Activated CD4-positive, alpha-beta T cell treated with anti-CD3 and anti-CD28 coated beads for 48 hours (primary cell): Measurements from ENCODE around the gene STRN.
A peak's percentile ranks its signal among the peaks of the same experiment; 100 is the strongest.
"Not testable (repeated sequence)": the region's sequence is repeated elsewhere in the genome, so short reads cannot be mapped to it uniquely, and the experiment has no call there.

Source experiments
- DNase-seq: peaks from one replicate; pipeline ENCODE4 v3.0.0-alpha.2; 2020

STRN gene, protein sequence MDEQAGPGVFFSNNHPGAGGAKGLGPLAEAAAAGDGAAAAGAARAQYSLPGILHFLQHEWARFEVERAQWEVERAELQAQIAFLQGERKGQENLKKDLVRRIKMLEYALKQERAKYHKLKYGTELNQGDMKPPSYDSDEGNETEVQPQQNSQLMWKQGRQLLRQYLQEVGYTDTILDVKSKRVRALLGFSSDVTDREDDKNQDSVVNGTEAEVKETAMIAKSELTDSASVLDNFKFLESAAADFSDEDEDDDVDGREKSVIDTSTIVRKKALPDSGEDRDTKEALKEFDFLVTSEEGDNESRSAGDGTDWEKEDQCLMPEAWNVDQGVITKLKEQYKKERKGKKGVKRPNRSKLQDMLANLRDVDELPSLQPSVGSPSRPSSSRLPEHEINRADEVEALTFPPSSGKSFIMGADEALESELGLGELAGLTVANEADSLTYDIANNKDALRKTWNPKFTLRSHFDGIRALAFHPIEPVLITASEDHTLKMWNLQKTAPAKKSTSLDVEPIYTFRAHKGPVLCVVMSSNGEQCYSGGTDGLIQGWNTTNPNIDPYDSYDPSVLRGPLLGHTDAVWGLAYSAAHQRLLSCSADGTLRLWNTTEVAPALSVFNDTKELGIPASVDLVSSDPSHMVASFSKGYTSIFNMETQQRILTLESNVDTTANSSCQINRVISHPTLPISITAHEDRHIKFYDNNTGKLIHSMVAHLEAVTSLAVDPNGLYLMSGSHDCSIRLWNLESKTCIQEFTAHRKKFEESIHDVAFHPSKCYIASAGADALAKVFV

DNA sequence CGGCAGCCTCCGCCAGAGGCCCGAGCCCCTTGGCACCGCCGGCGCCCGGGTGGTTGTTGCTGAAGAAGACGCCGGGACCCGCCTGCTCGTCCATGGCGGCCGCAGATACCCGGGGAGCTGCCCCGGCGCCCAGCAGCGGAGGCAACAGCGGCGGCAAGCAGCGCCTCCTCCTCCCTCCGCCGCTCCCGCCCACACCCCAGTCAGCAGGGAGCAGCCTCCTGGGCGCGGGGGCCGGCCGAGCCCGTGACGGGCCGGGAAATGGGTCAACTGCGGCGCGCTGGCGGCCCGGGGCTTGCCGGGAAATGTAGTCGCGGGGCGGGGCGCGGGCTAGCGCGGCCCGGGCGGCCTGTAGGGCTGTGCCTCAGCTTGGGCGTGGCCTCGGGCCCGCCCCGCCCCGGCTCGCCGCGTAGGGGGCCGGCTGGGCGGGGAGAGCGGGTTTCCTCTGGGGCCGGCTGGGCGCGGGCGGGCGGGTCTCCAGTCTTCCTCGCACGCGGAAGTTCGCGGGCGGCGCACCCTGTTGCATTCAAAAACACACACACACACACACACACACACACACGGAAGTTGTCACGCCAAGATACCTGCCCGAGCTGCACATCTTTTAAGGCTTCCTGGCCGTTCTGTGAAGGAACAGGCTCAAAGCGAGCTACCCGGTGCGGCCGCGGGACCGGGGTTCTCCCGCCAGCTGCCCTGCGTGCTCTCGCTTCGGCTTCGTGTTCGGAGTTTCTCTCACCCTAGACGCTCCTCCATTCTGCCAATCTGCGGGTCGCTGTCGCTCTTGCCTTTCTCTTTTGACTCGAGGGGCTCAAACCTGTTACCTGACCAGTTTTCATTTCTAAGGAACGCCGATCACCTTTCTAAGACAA lies at the start of gene STRN:
Gene STRN, minus strand, starts transcription at position 167 of the 866 bp plus-strand sequence. Its CDS starts 73 bp downstream, at position 94.
- peak; percentile 98 for DNase-seq

- DNase-seq = no peak
These were observed 46.9 kb upstream of the STRN start for GRCh38 chr2:37013315-37013641.

DNA sequence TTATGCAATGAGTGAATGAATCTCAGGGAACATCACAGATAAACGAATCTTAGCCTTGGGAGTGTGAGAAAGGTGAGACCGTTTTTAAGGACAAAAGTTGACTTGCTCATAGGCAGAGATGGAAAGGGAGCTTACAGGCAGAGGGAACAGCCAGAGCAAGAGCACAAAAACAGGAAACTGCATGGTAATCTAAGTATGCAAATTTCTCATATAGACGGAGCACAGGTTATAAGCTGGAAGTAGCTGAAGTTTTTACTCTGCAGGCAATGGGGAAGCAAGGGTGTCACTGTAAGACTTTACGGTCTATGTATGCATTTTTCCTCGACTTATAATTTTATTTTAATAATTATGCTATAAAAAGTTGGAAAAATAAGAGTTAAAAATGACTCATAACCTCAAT lies 44.8 kb upstream of the STRN start:
- no peak for DNase-seq

DNA sequence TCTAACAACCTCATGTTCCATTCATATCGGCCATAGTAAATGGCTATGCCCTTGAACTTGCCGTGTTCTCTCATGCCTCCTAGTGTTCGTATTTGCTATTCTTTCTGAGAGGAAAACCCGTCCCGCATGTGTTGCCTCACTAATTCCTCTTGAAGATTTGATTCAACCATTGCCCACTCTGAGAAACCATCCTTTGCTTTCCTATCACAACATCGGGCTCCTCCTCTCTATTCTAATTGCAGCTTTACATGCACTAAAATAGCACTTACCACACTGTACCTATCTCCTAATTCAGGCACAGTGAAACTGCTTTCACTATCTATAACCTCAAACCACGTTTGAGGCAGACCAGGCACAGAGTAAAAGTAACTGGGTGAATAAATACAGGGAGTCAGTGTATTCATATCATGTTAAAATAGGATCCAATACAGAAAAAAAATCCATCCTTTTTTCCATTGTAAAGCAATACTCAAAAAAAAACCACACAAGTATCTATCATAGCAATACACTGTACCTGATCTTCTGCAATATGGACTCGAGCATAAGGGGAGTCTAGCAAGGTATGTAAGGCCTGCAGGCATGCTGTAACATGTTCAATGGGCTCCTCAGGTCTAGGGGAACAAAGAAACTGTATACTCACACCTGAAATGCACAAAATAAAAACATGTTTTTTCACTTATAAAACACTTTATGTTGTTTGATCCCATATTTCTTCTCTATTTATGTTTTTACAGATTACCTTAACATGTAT lies 39.0 kb upstream of the STRN start:
- DNase-seq = peak; percentile 6

- no peak for DNase-seq
These were observed 34.7 kb upstream of the STRN start for GRCh38 chr2:37000988-37001556.

DNA sequence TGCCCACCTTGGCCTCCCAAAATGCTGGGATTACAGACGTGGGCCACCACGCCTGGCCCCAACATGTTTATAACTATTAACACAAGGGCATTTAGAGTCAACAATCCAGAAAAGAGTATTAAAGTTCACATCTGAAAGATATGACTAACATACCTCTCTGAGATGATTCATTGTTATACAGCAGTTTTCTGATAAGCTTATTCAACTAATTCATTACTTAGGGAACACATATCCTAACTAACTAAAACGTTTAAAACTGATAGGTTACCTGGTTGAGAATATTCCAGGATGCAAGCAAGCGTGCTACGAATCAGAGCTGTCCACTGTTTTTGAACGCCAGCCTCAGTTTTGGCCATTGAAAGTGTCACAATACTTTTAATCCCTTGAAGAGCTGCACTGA lies 34.0 kb upstream of the STRN start:
- no peak for DNase-seq

DNA sequence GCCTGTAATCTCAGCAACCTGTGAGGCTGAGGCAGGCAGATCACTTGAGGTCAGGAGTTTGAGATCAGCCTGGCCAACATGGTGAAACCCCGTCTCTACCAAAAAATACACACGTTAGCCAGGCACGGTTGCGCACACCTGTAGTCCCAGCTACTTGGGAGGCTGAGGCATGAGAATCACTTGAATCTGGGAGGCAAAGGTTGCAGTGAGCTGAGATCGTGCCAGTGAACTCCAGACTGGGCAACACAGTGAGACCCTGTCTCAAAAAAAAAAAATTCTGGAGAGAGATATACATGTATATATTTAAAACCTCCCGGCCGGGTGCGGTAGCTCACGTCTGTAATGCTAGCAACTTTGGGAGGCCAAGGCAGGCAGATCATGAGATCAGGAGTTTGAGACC lies 33.1 kb upstream of the STRN start:
- DNase-seq = not testable (repeated sequence)

GRCh38 chr2:36993841-36994620 lies 27.7 kb upstream of the STRN start:
- no peak for DNase-seq

DNA sequence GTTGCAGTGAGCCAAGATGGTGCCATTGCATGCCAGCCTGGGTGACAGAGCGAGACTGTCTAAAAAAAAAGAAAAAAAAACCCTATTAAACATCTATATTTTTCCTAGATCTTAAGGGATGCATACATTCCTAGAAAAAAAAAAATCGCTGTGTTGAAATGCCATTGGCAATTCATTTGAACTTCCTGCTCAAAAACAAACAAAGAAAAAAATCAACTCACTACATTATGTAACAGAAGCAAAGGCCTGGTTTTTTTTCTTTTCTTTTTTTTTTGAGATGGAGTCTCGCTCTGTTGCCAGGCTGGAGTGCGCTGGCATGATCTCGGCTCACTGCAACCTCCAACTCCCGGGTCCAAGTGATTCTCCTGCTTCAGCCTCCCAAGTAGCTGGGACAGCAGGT lies 21.7 kb upstream of the STRN start:
- DNase-seq = no peak

- no peak for DNase-seq
These were observed 16.1 kb upstream of the STRN start for GRCh38 chr2:36982467-36982866.

DNA sequence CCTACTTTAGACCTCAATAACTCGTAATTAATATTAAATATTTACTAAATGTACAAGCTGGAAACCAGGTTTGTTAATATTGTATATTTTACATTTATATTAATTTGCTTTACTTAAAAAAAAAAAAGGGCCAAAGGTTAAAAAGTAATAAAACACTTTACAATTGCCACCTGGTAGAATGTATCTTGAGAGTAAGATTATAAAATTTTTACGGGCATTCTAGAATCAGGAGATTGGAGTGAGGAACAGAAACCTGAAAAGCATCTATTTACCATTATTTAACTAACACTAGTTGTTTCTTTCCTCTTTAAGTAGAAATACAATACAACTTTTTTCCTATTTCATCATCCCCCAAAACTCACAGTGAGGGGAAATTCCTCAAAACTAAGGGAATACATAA lies 15.6 kb upstream of the STRN start:
- DNase-seq = no peak

DNA sequence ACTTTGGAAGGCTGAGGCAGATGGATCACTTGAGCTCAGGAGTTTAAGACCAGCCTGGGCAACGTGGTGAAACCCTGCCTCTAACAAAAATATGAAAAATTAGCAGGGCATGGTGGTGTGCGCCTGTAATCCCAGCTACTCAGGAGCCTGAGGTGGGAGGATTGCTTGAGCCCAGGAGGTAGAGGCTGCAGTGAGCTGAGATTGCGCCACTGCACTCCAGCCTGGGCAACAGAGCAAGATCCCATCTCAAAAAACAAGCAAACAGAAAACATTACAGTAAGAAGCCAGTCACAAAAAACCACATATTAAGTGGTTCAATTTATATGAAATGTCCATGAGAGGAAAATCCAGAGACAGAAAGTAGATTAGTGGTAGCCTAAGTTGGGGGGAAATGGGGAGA lies 12.7 kb upstream of the STRN start:
- DNase-seq = not testable (repeated sequence)

DNA sequence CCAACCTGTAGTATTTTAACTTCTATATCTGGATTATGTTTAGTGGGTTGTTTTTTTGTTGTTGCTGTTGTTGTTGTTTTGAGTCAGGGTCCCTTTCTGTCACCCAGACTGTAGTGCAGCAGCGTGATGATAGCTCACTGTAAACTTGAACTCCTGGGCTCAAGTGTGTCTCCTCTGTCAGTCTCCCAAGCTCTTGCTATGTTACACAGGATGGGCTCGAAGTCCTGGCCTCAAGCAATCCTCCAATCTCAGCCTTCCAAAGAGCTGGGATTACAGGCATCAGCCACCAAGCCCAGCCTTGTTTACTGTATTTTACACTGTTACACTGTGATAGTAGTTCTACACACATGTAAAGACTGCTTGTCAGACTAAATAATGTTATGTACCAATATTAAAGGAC lies 9.7 kb upstream of the STRN start:
- no peak for DNase-seq

DNA sequence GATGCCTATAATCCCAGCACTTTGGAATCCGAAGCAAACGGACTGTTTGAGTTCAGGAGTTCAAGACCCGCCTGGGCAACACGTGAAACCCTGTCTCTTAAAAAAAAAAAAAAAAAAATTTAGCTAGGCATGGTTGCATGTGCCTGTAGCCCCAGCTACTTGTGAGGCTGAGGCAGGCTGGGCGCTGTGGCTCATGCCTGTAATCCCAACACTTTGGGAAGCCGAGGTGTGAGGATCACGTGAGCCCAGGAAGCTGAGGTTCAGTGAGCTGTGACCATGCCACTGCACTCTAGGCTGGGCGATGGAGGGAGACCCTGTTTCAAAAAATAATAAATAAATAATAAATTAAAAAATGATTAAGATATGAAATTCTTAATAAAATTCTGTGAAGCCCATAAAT lies 9.0 kb upstream of the STRN start:
- no peak for DNase-seq

DNA sequence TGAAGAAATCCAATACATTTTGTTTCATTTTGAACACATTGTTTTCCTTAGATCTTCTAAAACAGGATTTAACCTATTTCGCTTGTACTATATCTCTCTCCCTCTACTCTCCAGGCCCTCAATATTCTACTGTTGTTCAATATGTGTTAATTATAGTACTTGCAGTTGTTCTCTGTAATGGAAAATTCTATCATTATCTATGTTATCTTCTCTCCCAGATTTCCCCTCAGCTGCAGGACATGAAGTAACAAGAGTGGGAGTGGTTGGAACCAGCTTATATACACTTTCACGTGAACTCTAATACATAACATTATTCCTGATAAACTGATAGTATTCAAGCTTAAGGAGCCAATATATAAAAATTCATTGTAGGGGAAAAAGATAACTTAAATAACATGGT lies 7.0 kb upstream of the STRN start:
- DNase-seq = no peak

- no peak for DNase-seq
These were observed 5.7 kb upstream of the STRN start for GRCh38 chr2:36971990-36972389.

DNA sequence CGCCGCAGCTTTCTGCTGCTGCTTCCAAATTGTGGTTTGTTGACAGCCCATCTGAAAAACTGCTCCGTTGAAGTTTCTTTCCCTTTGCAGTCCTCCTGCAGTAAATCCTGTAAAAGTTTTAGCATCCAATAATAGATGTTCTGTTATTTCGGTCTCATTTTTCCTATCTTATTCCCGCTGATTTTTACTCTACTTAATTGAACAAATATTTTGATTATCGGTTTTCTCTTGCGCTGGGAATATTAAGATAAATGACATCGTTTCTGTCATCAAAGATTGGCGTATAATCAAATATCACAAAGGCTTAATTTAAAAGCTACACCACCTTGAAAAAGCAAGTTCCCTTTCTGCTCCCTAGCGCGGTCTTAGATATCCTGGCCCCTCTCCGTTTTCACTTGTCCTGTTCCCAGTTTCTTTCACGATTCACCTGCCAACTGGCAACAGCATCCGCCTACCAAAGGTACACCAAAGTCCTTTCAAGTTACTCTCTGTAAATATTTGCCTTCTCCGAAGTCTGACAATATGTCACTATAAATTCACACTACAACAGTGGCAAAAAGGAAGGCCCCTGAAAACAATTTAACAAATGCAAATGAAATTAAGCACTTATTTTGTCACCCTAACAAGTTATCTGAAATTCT lies 1.0 kb upstream of the STRN start:
- DNase-seq = no peak

DNA sequence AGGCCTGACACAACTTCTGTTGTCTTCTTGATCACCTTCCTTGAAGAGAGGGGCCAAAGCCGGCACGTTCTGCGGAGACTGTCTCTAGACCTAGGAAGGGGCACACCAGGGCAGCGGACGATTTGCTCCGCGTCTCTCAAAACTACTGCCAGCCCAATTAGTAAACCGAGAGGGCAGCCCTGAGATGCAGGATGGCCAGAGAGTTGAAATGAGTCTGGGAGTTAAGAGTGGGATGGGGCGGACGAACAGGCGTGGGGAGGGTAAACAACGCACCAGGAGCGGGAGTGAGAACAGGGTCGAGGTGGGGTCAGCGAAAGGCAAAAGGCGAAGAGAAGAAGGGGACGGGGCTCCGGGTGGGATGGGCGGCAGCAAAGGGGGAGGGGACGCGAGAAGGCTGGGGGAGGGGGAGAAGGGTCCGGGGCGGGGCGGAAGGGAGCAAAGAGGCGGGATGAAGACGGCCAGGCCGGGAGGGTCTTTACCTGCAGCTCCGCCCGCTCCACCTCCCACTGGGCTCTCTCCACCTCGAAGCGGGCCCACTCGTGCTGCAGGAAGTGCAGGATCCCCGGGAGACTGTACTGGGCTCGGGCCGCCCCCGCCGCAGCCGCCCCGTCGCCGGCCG lies 476 bp downstream of the STRN start:
- DNase-seq = peak; percentile 51

DNA sequence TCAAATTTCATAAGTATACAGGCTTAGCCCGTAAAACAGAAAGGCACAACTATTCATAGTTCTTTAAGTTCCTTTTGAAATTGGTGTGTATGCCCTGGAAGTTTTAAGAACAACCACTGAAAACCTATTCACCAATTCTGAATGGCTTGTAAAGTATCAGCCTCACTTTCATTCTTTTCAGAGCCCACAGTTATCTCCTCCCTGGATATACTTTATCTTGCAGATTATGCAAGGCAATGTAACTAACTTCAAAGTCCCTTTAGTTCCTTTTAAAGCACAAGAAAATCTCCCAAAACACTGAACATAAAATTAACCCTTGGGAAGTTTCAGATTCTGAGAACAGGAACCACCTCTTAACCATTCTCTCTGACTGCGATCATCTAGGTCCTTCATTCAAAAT lies 1.1 kb downstream of the STRN start:
- DNase-seq = no peak

- DNase-seq = no peak
These were observed 1.8 kb downstream of the STRN start for GRCh38 chr2:36964496-36965058.
